GM21786 (cell line): ENCODE measurements around the gene INKA2.
A peak's percentile ranks its signal among the peaks of the same experiment; 100 is the strongest.
"Not testable (repeated sequence)": the region's sequence is repeated elsewhere in the genome, so short reads cannot be mapped to it uniquely, and the experiment has no call there.

Experiments used
- ATAC-seq: cut with Tn5 transposase; IDR thresholded peaks from one replicate; pipeline ENCODE4 v1.9.1; 2021; ENCODE audit not compliant: unreplicated experiment

Gene INKA2

DNA sequence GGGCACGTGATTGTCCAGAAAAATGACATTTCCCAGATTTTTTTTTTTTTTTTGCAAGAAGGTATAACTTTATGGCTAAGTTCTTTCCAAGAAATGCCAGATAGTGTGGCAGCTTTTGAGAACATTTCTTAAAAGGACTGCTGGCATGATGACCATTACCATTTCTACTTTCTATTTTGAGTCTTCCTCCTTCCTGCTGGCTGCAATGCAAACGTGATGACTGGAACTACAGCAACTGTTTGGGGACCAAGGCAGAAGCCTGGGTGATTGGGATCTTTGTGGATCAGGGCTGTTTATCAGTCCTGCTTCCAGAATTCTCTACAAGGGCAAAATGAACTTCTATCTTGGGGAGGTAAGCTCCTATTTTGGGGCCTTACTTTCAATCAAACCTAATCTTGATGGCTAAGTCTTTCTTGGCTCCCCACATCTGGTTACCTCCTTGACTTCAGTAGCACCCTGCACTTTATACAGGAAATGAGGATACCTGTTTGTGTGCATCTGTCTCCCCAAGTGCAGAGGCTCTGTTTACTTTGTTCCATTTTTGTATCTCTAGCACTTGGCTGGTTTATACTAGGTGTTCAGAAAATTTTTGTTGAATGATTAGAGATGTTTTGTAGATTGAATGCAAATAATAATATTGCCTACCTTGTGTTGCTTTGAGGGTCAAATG, 12.8 kb upstream of the INKA2 start:
- ATAC-seq: no peak

DNA sequence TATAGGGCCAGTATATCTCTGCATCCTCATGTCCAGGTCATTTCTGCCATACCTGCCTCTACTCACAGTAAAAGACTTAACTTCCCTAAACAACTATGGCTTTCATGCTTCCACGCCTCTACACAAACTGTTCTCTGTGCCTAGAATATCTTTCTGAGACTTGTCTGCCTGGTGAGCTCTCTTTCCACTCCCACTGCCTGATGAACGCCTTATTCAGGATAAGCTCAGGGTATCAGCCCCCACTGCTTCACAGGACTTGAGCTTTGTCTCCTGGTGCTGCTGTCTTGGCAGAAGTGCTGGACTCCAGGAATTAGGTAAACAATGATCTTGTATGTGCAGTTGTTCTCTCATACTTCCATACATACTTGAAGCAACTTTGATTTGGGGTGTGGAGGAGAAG, 11.7 kb upstream of the INKA2 start:
- ATAC-seq: no peak

DNA sequence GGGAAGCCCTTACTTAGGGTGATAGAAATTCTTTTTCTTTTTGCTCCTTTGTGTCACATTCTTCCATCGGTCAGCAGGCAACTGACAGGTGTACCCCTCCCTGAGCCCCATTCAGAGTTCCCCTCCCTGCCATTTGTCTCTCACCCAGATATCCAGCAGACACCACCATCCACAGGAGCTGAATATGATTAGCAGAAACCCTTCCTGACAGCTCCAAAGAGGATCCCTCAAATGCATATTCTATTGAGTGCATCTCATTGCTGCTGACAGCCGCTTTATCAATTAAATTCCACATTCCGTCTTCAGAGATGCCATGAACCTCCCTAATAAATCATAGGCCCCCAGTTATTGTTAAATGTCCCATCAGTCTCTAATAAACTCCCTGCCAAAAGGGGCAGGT, 10.4 kb upstream of the INKA2 start:
- no peak for ATAC-seq

DNA sequence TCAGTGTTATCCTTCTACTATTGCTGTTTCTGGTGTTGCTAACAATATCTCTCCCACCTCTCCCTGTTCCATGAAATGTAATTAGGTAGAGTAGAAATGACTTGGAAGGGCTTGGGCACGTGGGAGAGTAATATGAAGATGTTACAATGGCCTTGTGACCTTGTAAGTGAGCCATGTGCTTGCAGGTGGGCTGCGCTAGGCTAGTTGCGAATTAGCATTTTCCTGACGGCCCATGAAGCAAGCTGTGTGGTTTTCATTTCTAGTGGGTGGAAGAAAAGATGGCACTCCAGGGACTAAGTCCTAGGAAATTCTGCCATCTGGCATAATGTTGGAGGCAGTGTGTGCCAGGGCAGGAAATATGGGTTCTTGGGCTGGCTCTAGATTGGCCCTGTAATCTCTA, 8.8 kb upstream of the INKA2 start:
- no peak for ATAC-seq

DNA sequence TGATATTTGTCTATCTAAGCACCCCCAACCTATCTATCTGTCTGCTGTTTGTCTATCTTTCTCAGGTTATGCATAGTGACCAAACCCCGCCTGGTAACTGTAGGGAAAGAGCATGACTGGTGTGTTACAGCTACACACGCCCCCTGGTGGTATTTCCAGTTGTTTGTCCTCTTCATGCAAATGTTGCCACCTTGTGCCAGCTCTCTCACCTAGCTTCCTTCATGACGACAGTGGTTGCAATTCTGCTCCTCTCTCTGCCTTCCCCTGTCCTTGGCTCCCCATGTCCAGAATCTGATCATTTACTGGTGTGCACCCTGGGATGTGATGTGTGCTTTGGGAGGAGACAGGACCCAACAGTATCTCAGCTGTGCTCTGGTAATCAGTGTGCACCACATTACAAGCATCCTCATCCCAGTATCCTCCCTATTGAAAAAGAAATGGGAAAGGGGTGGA, 8.1 kb upstream of the INKA2 start:
- ATAC-seq: no peak

DNA sequence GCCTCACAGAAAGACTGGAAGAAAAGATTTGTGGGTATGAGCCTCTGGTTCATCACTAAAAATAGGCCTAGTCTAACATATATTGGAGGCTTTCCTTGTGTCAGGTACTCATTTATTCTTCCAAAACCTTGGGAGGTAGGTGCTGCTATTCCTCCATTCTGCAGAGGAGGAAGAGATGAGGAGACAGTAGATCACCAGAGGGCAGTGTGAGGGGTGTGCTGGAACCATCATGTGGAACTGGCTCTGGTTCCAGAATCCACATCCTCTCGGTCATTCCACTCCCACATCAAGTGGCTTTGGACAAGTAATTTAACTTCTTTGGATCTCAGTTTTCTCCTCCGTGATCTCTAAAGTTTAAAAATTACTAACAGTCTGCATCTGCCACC, 7.4 kb upstream of the INKA2 start:
- ATAC-seq: no peak

DNA sequence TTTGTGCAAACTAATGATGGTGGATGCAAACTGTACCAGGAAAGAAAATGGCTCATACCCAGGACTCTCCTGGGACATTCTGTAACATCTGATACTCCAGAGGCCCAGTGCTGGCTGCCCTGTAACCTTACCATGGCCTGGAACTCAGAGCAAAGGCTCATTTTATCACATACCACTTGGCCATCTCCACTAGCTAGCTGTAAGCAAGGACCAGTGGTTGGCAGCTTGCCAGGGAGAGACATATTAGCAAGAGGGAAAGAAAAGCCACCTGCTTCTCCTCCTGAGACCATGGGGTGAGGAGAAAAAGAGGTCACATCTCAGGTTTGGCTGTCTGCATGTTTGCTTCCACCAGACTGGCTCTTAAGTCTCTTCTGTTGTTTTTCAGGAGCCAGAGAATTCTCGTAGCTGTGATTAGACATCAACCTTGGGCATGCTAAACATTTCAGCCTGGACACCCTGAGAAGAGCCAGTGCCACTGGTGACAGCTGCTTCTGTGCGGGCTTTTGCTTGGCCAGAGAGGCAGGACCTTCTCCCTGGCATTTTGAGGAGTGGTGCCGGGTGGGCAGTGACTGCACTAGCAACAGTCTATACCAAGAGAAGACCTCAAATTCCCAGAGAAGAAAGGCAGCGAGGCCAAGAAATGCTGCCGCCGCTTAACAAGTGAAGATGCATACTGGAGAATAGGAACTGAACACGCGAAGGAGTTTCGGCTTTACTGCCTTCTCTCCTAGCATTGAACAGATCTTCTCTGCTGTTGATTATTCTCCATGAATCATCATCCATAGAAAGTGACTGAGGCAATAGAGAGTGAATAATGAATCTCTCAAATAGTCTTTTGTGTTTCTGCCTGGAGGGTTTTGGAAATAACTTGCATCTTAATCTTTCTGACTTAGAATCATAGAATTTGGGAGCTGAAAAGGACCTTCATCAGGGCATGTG, 6.7 kb upstream of the INKA2 start:
- no peak for ATAC-seq

DNA sequence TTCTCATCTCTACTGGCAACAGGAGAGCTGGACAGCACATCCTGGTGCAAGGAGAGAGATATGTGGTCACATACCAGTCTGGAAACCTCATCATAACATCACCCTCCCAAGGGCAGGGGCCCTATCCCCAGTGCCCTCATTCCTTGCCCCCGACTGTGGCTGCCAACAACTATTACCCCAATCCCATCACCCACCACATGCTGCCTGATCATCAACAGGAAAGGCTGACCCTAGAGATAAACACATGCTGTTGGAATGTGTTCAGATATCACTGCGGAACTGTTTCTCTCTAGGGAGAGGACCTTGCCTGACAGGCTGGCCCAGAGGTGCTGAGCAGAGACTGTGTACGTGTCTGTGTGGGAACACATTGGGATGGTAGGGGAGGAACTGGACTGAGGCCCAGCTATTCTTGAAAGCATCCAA, 4.5 kb upstream of the INKA2 start:
- no peak for ATAC-seq

DNA sequence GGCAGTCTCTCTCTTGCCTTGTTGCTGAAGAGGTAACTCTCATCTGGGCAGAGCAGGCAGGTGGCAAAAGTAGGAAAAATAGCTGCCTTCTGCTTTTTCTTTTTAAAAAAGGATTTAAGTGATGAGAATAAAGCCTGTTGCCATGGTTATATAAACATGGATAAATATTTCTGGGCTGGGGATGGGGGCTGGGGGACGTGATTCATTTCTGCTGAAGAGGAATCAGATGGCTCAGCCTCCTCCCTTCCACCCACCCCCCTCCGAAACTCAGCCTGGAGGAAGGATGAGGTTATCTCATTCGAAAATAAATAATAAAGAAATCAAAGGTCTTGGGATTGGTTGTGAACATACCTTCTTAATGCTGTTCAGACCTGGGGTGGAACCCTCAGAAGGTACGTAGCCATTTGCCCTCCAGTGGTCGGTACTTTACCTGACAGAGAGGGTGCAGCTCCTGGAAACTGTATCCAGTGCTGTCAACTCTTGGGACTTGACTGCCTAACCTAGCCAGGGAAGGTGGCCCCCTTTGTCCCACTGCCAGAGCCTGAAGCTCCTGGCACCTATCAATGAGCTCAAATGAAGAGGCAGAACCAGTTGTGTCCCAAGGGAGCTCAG, 3.8 kb upstream of the INKA2 start:
- ATAC-seq: no peak

DNA sequence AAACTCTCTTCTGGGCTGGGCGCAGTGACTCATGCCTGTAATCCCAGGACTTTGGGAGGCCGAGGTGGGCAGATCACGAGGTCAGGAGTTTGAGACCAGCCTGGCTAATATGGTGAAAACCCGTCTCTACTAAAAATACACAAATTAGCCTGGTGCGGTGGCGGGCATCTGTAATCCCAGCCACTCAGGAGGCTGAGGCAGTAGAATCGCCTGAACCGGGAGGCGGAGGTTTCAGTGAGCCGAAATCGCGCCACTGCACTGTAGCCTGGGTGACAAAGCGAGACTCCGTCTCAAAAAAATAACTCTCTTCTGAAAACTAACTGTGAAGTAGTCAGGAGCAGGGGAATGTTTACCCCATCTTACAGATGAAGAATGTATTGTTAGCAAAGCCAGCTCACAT, 3.1 kb upstream of the INKA2 start:
- ATAC-seq: not testable (repeated sequence)

DNA sequence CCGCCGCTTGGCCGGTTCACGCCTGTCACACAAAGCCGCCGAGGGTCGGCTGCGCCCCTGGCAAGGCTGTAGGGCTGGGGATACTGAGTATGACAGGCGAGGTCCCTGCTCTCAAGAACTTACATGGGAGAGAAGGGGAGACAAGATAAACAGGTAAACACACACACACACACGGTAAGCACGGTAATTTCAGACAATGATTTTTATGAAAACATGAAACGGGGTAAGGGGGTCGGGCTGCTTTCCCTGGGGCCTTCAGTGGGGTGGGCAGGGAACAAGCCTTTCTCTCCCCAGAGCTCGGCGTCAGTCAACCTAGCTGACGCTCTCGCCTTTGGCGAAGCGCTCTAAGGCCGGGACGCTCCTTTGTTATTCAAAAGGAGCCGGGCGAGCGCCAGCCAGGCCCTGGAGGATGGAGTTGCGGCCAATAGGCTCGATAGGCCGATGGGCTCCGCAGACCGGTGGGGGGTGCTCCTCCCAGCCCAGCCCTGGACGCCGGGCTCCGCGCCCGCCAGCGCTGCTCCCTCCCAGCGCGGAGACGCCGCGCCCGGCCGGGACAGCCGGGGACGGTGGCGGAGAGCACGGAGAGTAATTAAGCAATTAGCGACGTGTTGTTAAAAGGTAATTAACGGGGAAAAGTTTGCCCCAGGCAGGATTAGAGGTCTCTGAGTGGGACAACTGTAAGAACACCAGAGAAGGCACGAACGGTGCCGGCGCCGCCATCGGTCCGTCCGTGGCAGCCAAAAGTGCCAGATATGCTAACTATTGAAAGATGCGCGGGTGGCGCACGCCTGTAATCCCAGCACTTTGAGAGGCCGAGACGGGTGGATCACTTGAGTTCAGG, 950 bp upstream of the INKA2 start:
- ATAC-seq: no peak

DNA sequence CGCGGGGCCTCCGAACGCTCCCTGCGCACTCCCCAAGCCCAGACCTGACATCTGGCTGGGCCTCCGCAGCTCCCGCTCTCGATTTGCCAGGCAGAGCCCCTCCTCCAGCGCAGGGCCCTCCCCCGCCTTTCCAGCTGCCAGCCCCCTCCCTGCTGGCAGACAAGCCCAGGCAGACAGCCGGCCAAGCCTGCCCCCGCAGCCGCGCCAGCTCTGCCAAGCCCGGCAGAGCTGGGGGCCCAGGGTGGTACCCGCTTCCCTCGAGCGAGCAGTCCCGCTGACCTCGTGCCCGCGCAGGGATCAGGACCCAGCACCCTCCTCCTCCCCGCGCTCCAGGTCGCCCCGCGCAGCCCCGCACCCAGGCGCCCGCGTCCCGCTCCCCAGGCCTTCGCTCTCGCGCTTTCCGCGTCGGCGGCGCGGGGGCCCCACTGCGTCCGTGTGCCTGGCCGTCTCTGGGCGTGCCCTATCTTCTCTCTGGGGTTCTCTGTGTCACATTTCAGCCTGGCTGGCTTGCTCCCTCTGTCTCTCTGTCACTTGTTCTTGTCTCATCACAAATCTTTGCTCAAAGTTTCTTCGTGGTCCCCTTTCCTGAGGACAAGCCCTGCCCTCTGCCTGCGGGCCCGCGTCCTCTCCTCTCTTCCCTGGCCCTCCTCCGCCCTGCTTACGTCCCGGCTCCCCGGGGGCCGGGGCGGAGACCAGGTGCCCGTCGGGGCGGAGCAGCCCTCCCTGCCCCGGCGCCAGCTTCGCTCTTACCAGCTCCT, 580 bp downstream of the INKA2 start:
- peak; percentile 32 for ATAC-seq

DNA sequence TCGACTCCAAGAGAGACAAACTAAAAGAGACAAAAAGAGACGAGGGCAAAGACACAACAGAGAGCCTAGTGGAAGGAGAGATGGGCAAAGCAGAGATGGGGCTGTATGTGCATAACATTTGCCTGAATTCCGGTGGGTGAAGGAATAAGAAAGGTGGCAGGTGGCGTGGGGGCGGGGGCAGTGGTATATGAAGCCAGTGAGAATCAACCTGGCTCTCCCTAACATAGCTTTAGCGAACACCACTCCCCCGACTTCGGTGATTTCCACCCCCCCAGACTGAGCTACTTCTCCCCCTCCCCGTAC, 1.1 kb downstream of the INKA2 start:
- no peak for ATAC-seq

DNA sequence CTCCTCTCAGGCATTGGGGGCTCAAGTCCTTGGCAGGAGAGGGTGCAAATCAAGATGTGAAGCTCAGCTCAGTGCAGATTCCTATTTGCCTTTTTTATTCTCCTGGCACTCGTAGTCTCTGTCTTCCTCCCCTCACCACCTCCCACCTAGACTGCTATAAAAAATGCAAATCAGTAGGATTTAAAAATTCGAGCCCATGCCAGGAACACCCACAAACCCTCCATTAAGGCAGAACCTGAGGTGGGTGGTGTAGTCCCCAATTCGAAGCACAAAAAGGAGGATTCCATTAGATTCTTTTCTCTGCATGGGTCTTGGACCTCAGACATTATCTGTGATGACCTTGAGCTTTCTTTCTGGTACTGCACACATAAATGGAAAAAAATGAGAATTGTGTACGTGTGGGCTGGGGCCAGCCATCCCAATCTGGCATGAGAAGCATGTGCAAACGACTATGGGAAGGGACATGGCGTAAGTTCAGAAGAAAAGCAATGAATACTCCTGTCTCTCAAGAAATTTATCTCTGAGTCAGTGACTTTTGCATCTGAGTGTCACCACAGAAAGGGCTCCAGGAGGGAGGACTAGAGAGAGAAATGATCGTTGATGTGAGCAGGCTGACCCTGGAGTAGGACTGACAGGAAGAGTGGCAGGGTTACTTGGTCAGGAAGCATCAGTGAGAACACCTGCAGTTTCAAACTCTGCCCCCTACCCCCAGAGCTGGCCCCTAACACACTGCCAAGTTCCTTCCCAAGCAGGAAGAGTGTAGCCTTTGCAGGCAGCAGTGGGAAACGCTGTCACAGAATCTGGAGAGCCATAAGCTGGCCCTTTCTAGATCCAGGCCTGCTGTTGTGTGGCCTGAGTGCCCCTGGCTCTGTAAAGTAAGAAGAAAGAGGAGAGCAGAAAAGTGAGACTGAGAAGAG, 1.7 kb downstream of the INKA2 start:
- ATAC-seq: no peak

DNA sequence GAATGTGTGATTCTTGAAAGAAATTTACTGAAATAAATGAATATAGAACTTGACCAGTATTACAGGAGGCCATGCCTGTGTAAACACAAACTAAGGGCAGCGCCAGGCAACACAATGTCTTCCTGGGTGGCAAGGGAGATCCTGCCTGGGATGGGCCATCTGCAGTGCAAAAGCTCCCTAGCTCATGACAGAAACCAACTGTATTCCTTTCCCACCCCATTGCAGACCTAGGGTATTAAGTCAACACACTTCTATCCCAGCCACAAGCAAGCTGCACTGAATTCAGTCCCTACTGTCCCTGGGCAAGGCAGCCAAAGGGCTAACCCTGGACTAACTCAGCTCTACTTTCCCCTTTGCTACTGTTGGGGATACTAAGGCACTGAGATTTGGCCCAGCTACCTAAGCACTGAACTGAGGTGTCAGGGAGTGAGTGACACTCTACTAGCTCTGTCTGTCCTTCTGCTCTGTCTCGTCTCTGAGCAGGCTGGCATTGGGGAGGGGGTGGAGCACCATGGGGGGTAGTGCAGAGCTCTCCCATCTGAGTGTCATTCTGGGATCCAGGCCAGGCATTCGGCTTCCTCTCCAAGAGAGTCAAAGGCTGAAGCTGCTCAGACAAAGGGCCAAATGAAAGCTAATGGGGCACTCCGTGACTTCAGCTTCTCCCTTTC, 2.5 kb downstream of the INKA2 start:
- no peak for ATAC-seq

DNA sequence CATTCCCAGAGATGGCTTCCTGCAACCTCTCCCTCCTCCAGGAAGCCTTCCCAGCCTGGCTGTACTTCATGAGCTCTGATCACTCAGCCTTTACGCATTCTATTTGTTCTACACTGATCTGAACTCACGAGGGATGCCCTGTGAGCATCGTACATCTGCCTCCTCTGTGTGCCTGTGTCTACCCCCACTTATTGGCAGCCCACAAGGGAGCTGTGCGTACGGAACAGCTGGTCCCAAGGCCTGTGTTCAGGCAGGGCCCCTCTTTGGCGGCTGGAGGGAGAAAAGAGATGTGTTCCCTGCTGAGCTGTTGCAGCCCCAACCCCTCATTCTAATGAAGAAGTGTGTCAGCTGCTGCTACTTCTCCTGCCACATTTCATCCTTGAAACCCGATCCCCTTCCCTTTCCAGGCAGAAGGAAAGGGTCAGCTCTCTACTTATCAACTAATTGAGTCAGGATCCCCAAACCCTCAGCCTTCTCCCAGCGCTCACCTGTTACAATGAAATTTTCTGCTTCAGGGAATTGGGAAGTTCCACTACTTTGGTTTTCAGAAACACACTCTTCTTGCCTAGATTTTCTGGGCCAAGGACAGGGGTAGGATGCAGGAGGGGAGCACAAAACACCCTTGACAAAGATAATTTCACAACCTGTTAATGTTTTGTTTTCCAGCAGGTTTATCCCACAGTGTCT, 3.2 kb downstream of the INKA2 start:
- no peak for ATAC-seq

DNA sequence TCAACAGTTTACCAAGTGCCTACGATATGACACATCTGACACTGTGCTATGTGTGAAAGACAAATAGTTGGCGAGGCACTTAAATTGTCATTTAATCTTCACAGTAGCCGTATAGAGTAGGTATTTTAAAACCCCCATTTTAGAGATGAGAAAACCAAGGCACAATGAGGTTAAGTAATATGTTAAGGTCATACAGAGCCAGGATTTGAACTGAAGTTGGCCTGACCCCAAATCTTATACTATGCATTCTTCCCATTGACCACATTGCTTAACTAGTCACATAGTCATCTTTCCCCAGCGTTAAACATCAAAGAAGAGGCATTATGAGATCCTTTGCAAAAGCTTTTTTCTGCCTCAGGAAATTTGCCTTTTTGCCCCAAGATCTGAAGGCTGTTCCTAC, 3.9 kb downstream of the INKA2 start:
- no peak for ATAC-seq

DNA sequence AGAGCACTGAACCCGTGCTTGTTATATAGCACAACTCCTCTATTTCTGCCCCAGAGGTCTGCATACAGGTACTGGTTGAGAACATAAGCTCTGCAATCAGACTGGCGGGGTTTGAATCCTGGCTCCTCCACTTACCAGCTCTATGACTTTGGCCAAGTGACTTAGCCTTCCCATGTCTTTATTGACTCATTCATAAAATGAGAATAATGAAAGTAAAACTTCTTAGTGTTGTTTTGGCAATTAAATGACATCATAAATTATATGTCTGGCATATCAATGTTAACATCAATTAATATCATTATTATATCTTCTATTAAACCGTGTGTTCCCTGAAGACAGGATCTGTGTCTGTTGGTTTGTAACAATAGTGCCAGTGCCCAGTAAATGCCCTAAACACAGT, 4.3 kb downstream of the INKA2 start:
- ATAC-seq: no peak
